Keratinocyte (primary cell): Measurements from ENCODE around the gene RNPEPL1. TPM values are rescaled to one million over a fixed set of nuclear protein-coding genes. Genes with fewer than 3 reads are reported as not detected.

Source experiments
- DNase-seq: peaks from one replicate; pipeline ENCODE4 v3.0.0-alpha.2; 2011; ENCODE audit warnings: low read depth, missing footprints, low spot score
- FAIRE-seq: peaks from 2 replicates; lab custom pipeline; 2011; peaks lifted over from hg19 to GRCh38; lab: Jason Lieb, UNC
- H2AFZ ChIP-seq: 2 replicates; pipeline ENCODE4 v1.6.0; 2012; ENCODE audit warnings: low read length, control low read depth, inconsistent platforms; ENCODE audit not compliant: control insufficient read depth
- H3K27ac ChIP-seq: 2 replicates; pipeline ENCODE4 v1.5.1; 2011; ENCODE audit warnings: low read length; ENCODE audit not compliant: control insufficient read depth, insufficient read depth
- H3K27me3 ChIP-seq: 3 replicates; pipeline ENCODE4 v1.6.0; 2011; ENCODE audit warnings: low read length; ENCODE audit not compliant: control insufficient read depth, insufficient read depth; ENCODE audit errors: extremely low read depth
- H3K36me3 ChIP-seq, 2 experiments: 2 replicates in 1 of 2; 3 replicates in 1 of 2; pipeline ENCODE4 v1.5.1; 2011; ENCODE audit warnings: low read length in 2 of 2, mild to moderate bottlenecking in 1 of 2; ENCODE audit not compliant: control insufficient read depth in 2 of 2, insufficient read depth in 2 of 2; ENCODE audit errors: extremely low read depth in 1 of 2
- H3K4me1 ChIP-seq: 3 replicates; pipeline ENCODE4 v1.5.1; 2011; ENCODE audit warnings: low read length; ENCODE audit not compliant: control insufficient read depth, insufficient read depth; ENCODE audit errors: extremely low read depth
- H3K4me2 ChIP-seq: 3 replicates; pipeline ENCODE4 v1.6.0; 2011; ENCODE audit warnings: low read depth, low read length; ENCODE audit not compliant: control insufficient read depth, insufficient read depth; ENCODE audit errors: extremely low read depth
- H3K4me3 ChIP-seq, 3 experiments: fragments of 200-600 bp in 1 of 3; sonication (generic) in 1 of 3; 2 replicates in 2 of 3; 3 replicates in 1 of 3; pipeline ENCODE4 v1.5.1; 2011 to 2016; ENCODE audit warnings: low read length in 3 of 3, mild to moderate bottlenecking in 3 of 3, control low read depth in 2 of 3, inconsistent platforms in 1 of 3, low read depth in 1 of 3, mixed read lengths in 1 of 3, mixed run types in 1 of 3, moderate library complexity in 1 of 3; ENCODE audit not compliant: control insufficient read depth in 2 of 3, insufficient read depth in 2 of 3; ENCODE audit errors: extremely low read depth in 1 of 3
- H3K79me2 ChIP-seq: 2 replicates; pipeline ENCODE4 v1.6.0; 2012; ENCODE audit warnings: low read length; ENCODE audit not compliant: control insufficient read depth, insufficient read depth
- H3K9ac ChIP-seq: 3 replicates; pipeline ENCODE4 v1.6.0; 2011; ENCODE audit warnings: low read length; ENCODE audit not compliant: control insufficient read depth, insufficient read depth; ENCODE audit errors: extremely low read depth
- H3K9me1 ChIP-seq: 3 replicates; pipeline ENCODE4 v1.6.0; 2011; ENCODE audit warnings: low read length; ENCODE audit not compliant: control insufficient read depth, insufficient read depth; ENCODE audit errors: extremely low read depth
- H3K9me3 ChIP-seq: 2 replicates; pipeline ENCODE4 v1.5.1; 2012; ENCODE audit warnings: low read depth, low read length; ENCODE audit not compliant: control insufficient read depth
- H4K20me1 ChIP-seq: 3 replicates; pipeline ENCODE4 v1.6.0; 2011; ENCODE audit warnings: low read length; ENCODE audit not compliant: control insufficient read depth, insufficient read depth; ENCODE audit errors: extremely low read depth
- CTCF ChIP-seq, 3 experiments: IDR thresholded peaks in 1 of 3; conservative IDR thresholded peaks in 1 of 3; optimal IDR thresholded peaks in 1 of 3; 2 replicates in 2 of 3; 3 replicates in 1 of 3; pipeline versions ENCODE3 to v1.5.1; 2011; ENCODE audit warnings: low read length in 3 of 3, mild to moderate bottlenecking in 3 of 3, moderate library complexity in 2 of 3, control low read depth in 1 of 3, inconsistent platforms in 1 of 3; ENCODE audit not compliant: insufficient read depth in 2 of 3; ENCODE audit errors: extremely low read depth in 1 of 3
- EZH2 ChIP-seq: IDR thresholded peaks from one replicate; pipeline ENCODE4 v1.6.1; 2012; ENCODE audit warnings: inconsistent platforms, mild to moderate bottlenecking, low read length, moderate library complexity
- dilution Hi-C: fragments of 300-500 bp; cut with MboI; formaldehyde crosslinking; loops from one replicate; pipeline ENCODE4 v1.7.0; 2020; ENCODE audit warnings: low sequenced_read_pairs; ENCODE audit not compliant: extremely low pct_ligation_motif_present
- polyA plus RNA-seq, 5 experiments: library from polyadenylated mRNA; depleted of rRNA in 3 of 5; stranded (reverse) in 3 of 5; stranded (forward) in 1 of 5; unstranded in 1 of 5; fragments of >200 nt; gene quantifications; 1 replicate in 1 of 5; 2 replicates in 3 of 5; 3 replicates in 1 of 5; pipeline versions ENCODE4 v1.2.1 to v1.2.3, GENCODE V29; 2011 to 2012; ENCODE audit warnings: missing spikeins in 2 of 5, low read depth in 1 of 5, low replicate concordance in 1 of 5

RNPEPL1 gene
- polyA plus RNA-seq, 1 donor (not counting 4 experiments of a cell fraction or from before 2014, with no cell fraction given), result 3.7 TPM

- Histone ChIP-seq H4K20me1 (peaks cover 14% of the 10 kb centered on the region), H3K36me3 (peaks cover 15 to 19% of the 10 kb centered on the region in 2 experiments), H3K4me2 (no peak overlapping the region), H3K9me1 (no peaks in the 10 kb centered on the region), H2AFZ (no peak overlapping the region), H3K9me3 (no peaks in the 10 kb centered on the region), H3K4me3 (no peak overlapping the region), H3K27ac (no peak overlapping the region), H3K4me1 (no peaks in the 10 kb centered on the region), H3K9ac (no peak overlapping the region), H3K79me2 (peaks cover 2% of the 10 kb centered on the region), H3K27me3 (no peaks in the 10 kb centered on the region)
- no peak for TF ChIP-seq EZH2
- TF ChIP-seq CTCF (optimal IDR thresholded peaks at IDR 0.05 in 1 of 3, IDR thresholded peaks at IDR 0.05 in 1 of 3, conservative IDR thresholded peaks at IDR 0.05 in 1 of 3; ENCODE audit: extremely low read depth in 1 of 3, insufficient read depth in 2 of 3, low read length in 3 of 3), result no peak
- FAIRE-seq, result no peak
- dilution Hi-C loops, result no loop called here
- DNase-seq, result no peak
These were observed 29.3 kb downstream of the RNPEPL1 start for GRCh38 chr2:240597419-240598181.

- no peak for FAIRE-seq
- Histone ChIP-seq H3K36me3 (peaks cover 14 to 19% of the 10 kb centered on the region in 2 experiments), H3K27ac (no peak overlapping the region), H3K27me3 (no peaks in the 10 kb centered on the region), H3K4me1 (no peaks in the 10 kb centered on the region), H3K9ac (no peak overlapping the region), H2AFZ (no peak overlapping the region), H3K4me3 (no peak overlapping the region), H4K20me1 (peaks cover 14% of the 10 kb centered on the region), H3K9me3 (no peaks in the 10 kb centered on the region), H3K4me2 (no peak overlapping the region), H3K9me1 (no peaks in the 10 kb centered on the region), H3K79me2 (peaks cover under 1% of the 10 kb centered on the region)
- no peak for TF ChIP-seq CTCF (optimal IDR thresholded peaks at IDR 0.05 in 1 of 3, IDR thresholded peaks at IDR 0.05 in 1 of 3, conservative IDR thresholded peaks at IDR 0.05 in 1 of 3; ENCODE audit: extremely low read depth in 1 of 3, insufficient read depth in 2 of 3, low read length in 3 of 3)
- TF ChIP-seq EZH2, result no peak
- dilution Hi-C loops, result no loop called here
- DNase-seq, result no peak
These were observed 30.1 kb downstream of the RNPEPL1 start for GRCh38 chr2:240598311-240598911.
